PC-9 (cell line): ENCODE results near the gene TEAD2. TPM values are rescaled to one million over a fixed set of nuclear protein-coding genes. Genes with fewer than 3 reads are reported as not detected.

Experiments
- BruUV-seq: library from RNA; stranded (reverse); fragments of 400-500 nt; replicated peaks from 2 replicates; lab custom pipeline; 2021; lab: Mats Ljungman, UMichigan
- CTCF ChIA-PET: fragments of 300-600 bp; sonication (Branson Sonifier 250); formaldehyde crosslinking; loops from one replicate; lab custom pipeline; 2022; ENCODE audit warnings: antibody characterized with exemption; lab: Charles Lee
- POLR2A ChIA-PET: fragments of 300-600 bp; sonication (Branson Sonifier 250); formaldehyde crosslinking; loops from one replicate; lab custom pipeline; 2022; ENCODE audit warnings: antibody characterized with exemption; ENCODE audit not compliant: unreplicated experiment; lab: Charles Lee
- DNase-seq, 2 experiments: peaks; one replicate each; pipeline versions ENCODE4 v3.0.0 to v3.0.0-alpha.2; 2015 to 2022; ENCODE audit warnings: mixed read lengths in 1 of 2
- H2AFZ ChIP-seq: fragments of 200-600 bp; sonication (generic); 2 replicates; pipeline ENCODE4 v1.8.1; 2017; ENCODE audit warnings: antibody characterized with exemption
- H3F3A ChIP-seq: fragments of 200-600 bp; sonication (generic); 2 replicates; pipeline ENCODE4 v1.8.1; 2017; ENCODE audit warnings: antibody characterized with exemption, mild to moderate bottlenecking, low read depth; ENCODE audit not compliant: insufficient read depth
- H3K27ac ChIP-seq: fragments of 200-600 bp; sonication (generic); 2 replicates; pipeline ENCODE4 v1.6.1; 2016; ENCODE audit warnings: mixed run types
- H3K27me3 ChIP-seq: fragments of 200-600 bp; sonication (generic); 2 replicates; pipeline ENCODE4 v1.6.1; 2016; ENCODE audit warnings: low read depth, mixed run types; ENCODE audit not compliant: insufficient read depth
- H3K36me3 ChIP-seq: fragments of 200-600 bp; sonication (generic); 2 replicates; pipeline ENCODE4 v1.6.1; 2016; ENCODE audit warnings: low read depth, mixed run types
- H3K4me1 ChIP-seq: fragments of 200-600 bp; sonication (generic); replicated peaks from 2 replicates; pipeline ENCODE4 v1.6.1; 2016; ENCODE audit warnings: mixed run types; ENCODE audit not compliant: insufficient read depth
- H3K4me2 ChIP-seq: fragments of 200-600 bp; sonication (generic); 2 replicates; pipeline ENCODE4 v1.6.1; 2017; ENCODE audit warnings: mixed run types
- H3K4me3 ChIP-seq: fragments of 200-600 bp; sonication (generic); 2 replicates; pipeline ENCODE4 v1.6.1; 2016; ENCODE audit warnings: mixed run types
- H3K79me2 ChIP-seq: fragments of 200-600 bp; sonication (generic); 2 replicates; pipeline ENCODE4 v1.6.1; 2017; ENCODE audit warnings: low read depth, mixed run types
- H3K9me2 ChIP-seq: fragments of 200-600 bp; sonication (generic); 2 replicates; pipeline ENCODE4 v1.8.1; 2017; ENCODE audit warnings: mild to moderate bottlenecking; ENCODE audit not compliant: insufficient read depth
- H3K9me3 ChIP-seq: fragments of 200-600 bp; sonication (generic); 2 replicates; pipeline ENCODE4 v1.8.1; 2016; ENCODE audit warnings: low read depth; ENCODE audit not compliant: insufficient read depth
- H4K20me1 ChIP-seq: fragments of 200-600 bp; sonication (generic); 2 replicates; pipeline ENCODE4 v1.8.1; 2017; ENCODE audit not compliant: insufficient read depth
- EZH2 ChIP-seq: fragments of 200-600 bp; sonication (generic); IDR thresholded peaks from 2 replicates; pipeline ENCODE4 v1.8.0; 2017; ENCODE audit warnings: antibody characterized with exemption, low read depth
- intact Hi-C: fragments of 100-400 bp; cut with micrococcal nuclease; formaldehyde crosslinking; loops from one replicate; pipeline ENCODE4 v1.10.0; 2022; ENCODE audit not compliant: unreplicated experiment
- total RNA-seq: library from RNA; stranded (reverse); gene quantifications from 2 replicates; pipeline ENCODE4 v1.2.3, GENCODE V29; 2021
- TF ChIP-seq, protein P1 (sequence below): fragments of 200-600 bp; sonication (generic); conservative IDR thresholded peaks from 2 replicates; pipeline ENCODE4 v1.6.1; 2017; ENCODE audit warnings: mixed run types, antibody characterized with exemption, mild to moderate bottlenecking, moderate library complexity

TEAD2 gene
- total RNA-seq, 1 experiment from 2014 or later: 55.6 TPM

DNA sequence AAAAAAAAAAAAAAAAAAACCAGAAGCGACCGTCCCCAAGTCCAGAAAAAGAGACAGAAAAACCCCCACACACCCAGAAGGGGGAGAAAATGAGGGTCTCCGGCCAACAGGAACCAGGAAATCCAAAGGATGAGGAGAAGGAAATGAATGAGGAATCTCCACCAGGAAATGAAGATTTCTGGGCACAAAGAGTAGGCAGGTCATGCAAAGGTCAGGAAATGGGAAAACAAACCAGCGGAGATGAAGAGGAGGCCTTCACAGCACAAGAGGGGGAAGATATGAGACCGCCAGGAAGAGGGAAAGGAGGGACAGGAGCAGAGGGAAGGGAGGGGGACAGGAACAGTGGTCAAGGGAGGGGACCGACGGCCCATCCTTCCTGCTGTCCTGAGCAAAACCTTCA is 5.8 kb downstream of the TEAD2 start:
- no peak overlapping the region for H3K27ac ChIP-seq
- H3K4me2 ChIP-seq: no peak overlapping the region
- no peak for DNase-seq
- no peak overlapping the region for H2AFZ ChIP-seq
- H3K36me3 ChIP-seq: no peaks in the 10 kb centered on the region
- CTCF ChIA-PET: no interaction called here
- H3K4me3 ChIP-seq: no peak overlapping the region
- H3K79me2 ChIP-seq: no peaks in the 10 kb centered on the region
- no peaks in the 10 kb centered on the region for H3K9me3 ChIP-seq
- no peaks in the 10 kb centered on the region; the same call in 1 of the 2 replicates for H3F3A ChIP-seq
- no TSS peak for BruUV-seq
- no peaks in the 10 kb centered on the region for H3K27me3 ChIP-seq
- H3K9me2 ChIP-seq: no peaks in the 10 kb centered on the region
- POLR2A ChIA-PET: no interaction called here
- intact Hi-C loops: no loop called here
- no peaks in the 10 kb centered on the region; the same call in 1 of the 2 replicates for H4K20me1 ChIP-seq
- H3K4me1 ChIP-seq: no peaks in the 10 kb centered on the region
- TF ChIP-seq, protein P1, sequence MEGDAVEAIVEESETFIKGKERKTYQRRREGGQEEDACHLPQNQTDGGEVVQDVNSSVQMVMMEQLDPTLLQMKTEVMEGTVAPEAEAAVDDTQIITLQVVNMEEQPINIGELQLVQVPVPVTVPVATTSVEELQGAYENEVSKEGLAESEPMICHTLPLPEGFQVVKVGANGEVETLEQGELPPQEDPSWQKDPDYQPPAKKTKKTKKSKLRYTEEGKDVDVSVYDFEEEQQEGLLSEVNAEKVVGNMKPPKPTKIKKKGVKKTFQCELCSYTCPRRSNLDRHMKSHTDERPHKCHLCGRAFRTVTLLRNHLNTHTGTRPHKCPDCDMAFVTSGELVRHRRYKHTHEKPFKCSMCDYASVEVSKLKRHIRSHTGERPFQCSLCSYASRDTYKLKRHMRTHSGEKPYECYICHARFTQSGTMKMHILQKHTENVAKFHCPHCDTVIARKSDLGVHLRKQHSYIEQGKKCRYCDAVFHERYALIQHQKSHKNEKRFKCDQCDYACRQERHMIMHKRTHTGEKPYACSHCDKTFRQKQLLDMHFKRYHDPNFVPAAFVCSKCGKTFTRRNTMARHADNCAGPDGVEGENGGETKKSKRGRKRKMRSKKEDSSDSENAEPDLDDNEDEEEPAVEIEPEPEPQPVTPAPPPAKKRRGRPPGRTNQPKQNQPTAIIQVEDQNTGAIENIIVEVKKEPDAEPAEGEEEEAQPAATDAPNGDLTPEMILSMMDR: no peak
- no peak for TF ChIP-seq EZH2

DNA sequence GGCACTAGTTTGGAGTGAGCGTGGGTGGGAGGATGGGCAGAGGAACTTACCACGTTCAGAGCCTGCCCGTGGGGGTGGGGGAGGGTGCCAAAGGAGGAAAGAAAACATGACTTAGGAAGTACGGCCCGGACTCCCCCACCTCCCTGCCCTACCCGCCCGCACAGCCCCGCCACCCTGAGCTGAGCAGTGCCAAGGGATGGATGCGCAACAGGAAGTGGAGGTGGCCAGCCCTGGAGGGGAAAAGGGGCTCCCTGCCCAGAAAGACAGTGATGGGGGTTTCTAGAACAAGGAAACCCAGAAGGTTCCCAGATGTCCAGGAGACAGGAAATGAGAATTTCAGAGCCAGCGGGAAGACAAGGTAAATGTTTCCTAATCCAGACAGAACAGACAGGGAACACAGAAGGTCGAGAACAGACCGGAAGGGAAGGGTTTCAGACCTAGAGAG is 6.3 kb downstream of the TEAD2 start:
- Histone ChIP-seq H3K36me3 (no peaks in the 10 kb centered on the region), H4K20me1 (no peaks in the 10 kb centered on the region; the same call in 1 of the 2 replicates), H3K79me2 (no peaks in the 10 kb centered on the region), H3K4me3 (no peak overlapping the region), H3K4me1 (no peaks in the 10 kb centered on the region), H3K27me3 (no peaks in the 10 kb centered on the region), H3F3A (no peaks in the 10 kb centered on the region; the same call in 1 of the 2 replicates), H3K27ac (no peak overlapping the region), H3K4me2 (no peak overlapping the region), H3K9me2 (no peaks in the 10 kb centered on the region), H3K9me3 (no peaks in the 10 kb centered on the region), H2AFZ (no peak overlapping the region)
- TF ChIP-seq, protein P1: no peak
- no peak for TF ChIP-seq EZH2
- DNase-seq: no peak
- no TSS peak for BruUV-seq
- ChIA-PET CTCF (no interaction called here), POLR2A (no interaction called here)
- intact Hi-C loops: no loop called here

DNA sequence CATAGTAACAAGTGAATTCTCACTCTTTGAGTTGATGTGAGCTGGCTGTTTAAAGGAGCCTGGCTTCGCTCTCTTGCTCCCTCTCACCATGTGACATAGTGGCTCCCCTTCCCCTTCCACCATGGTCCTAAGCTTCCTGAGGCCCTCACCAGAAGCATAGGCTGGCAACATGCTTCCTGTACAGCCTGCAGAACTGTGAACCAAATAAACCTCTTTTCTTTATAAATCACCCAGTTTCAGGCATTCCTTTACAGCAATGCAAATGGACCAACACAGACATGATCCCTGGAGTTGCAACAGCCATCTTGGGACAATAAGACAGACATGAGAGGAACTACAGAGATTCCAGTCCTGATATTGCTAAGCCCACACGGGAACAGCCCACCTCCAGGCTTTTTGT is 12.6 kb downstream of the TEAD2 start:
- no peak overlapping the region for H3K4me2 ChIP-seq
- H4K20me1 ChIP-seq: no peaks in the 10 kb centered on the region
- no peaks in the 10 kb centered on the region for H3K4me1 ChIP-seq
- 0 out of 2 replicates have a peak, but pooled peaks cover 4% of the 10 kb centered on the region for H3K36me3 ChIP-seq
- H2AFZ ChIP-seq: no peak overlapping the region
- H3K79me2 ChIP-seq: no peaks in the 10 kb centered on the region
- H3F3A ChIP-seq: no peaks in the 10 kb centered on the region
- no peaks in the 10 kb centered on the region for H3K27me3 ChIP-seq
- H3K4me3 ChIP-seq: no peak overlapping the region
- DNase-seq: no peak
- ChIA-PET POLR2A (no interaction called here), CTCF (no interaction called here)
- no peak for TF ChIP-seq EZH2
- TF ChIP-seq, protein P1: no peak
- H3K9me2 ChIP-seq: no peaks in the 10 kb centered on the region
- no TSS peak for BruUV-seq
- intact Hi-C loops: no loop called here
- no peak overlapping the region for H3K27ac ChIP-seq
- no peaks in the 10 kb centered on the region for H3K9me3 ChIP-seq
